GM12891 (cell line): ENCODE results near the gene GSAP.

Source experiments
- POLR2A ChIP-seq: IDR thresholded peaks from 2 replicates; pipeline ENCODE4 v1.6.1; 2011; ENCODE audit warnings: low read depth, low read length, control low read depth
- POLR2AphosphoS5 ChIP-seq: IDR thresholded peaks from 2 replicates; pipeline ENCODE4 v1.6.1; 2011; ENCODE audit warnings: low read depth, low read length, control low read depth
- SPI1 ChIP-seq: IDR thresholded peaks from 2 replicates; pipeline ENCODE4 v1.6.1; 2011; ENCODE audit warnings: low read depth, low read length, control low read depth

DNA sequence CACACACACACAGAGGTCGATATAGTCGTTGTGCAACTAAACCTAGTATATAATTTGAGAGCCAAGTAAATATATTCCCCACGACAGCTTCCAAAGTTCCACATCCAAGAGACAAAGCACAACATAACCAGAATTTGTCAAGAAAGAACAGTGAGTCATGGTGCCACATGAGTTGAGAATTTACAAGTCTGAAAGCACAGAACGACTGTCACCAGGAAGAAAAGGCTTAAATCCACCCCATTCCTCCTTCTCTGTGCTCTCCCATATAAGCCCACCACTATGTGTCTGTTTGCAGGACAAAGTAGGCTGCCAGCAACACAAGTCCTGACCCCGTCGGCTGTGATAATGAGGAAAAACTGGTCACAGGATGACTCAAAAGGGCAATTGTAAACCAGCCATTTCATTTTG lies 32.8 kb downstream of the GSAP start:
- TF ChIP-seq POLR2AphosphoS5 (no peak), SPI1 (no peak), POLR2A (no peak)
